Fibroblast of mammary gland (primary cell): Measurements from ENCODE around the gene USP7.

ENCODE experiments used
- DNase-seq: peaks from one replicate; pipeline ENCODE4 v3.0.0-alpha.2; 2010; ENCODE audit warnings: low read depth
- H3K4me3 ChIP-seq: 2 replicates; pipeline ENCODE4 v1.5.1; 2011; ENCODE audit warnings: low read depth, mild to moderate bottlenecking, low read length, moderate library complexity; ENCODE audit not compliant: control insufficient read depth
- TF ChIP-seq, protein P1 (sequence below): conservative IDR thresholded peaks from 2 replicates; pipeline ENCODE4 v1.5.1; 2011; ENCODE audit warnings: low read depth, low read length, inconsistent platforms; ENCODE audit not compliant: control insufficient read depth, insufficient read depth

The USP7 gene

DNA sequence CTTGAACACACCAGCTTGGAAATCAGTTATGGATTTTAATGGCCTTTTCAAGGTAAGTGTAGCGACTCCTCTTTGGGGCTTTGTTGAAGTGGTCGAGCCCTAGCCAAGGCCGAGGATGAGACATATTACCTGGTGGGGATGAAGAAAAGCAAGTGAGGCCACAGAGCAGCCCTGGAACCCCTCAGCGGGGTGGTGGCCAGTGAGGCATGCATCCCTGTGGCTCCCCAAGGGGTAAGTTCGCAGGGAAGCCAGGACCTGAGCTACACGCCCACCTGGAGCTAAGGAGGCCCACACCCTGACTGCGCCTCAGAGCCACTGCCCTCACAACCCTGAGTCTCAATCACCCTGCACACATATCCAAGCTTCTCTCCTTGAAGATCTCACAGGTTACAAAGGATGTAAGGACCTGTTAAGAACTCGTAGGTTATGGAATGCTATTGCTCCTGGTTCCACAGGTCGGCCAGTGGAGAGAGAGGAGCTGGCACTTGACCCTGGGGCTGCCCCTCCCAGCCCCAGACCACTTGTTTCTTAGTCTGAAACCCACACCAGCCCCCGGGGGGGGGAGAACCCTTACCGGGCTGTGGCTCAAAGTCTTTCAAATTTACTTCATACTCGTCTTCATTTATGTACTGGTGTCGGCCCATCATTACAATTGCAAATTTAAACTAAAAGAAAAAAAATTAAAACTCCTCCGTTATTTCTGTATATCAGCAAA, 69.6 kb downstream of the USP7 start:
- no peak overlapping the region for H3K4me3 ChIP-seq
- TF ChIP-seq, protein P1, sequence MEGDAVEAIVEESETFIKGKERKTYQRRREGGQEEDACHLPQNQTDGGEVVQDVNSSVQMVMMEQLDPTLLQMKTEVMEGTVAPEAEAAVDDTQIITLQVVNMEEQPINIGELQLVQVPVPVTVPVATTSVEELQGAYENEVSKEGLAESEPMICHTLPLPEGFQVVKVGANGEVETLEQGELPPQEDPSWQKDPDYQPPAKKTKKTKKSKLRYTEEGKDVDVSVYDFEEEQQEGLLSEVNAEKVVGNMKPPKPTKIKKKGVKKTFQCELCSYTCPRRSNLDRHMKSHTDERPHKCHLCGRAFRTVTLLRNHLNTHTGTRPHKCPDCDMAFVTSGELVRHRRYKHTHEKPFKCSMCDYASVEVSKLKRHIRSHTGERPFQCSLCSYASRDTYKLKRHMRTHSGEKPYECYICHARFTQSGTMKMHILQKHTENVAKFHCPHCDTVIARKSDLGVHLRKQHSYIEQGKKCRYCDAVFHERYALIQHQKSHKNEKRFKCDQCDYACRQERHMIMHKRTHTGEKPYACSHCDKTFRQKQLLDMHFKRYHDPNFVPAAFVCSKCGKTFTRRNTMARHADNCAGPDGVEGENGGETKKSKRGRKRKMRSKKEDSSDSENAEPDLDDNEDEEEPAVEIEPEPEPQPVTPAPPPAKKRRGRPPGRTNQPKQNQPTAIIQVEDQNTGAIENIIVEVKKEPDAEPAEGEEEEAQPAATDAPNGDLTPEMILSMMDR, result no peak
- no peak for DNase-seq

DNA sequence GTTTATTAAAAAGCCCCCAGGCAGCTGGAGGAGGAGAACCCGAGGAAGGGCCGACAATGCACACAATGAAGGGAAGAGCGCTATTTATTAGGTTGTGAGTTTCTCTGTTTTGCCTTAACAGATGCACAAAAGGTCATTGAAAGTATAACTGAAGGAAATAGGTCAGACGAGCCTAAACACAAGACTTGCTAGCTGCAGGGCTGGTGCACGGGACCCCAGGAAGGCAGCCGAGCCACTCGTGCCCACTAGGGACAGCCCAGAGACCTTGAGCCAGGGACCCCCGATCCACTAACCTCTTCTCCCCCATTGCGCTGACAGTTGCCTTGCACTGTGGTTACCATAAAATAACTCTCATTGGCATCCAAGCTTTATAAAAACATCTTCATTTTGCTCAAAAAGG, 70.3 kb downstream of the USP7 start:
- no peak for DNase-seq
- TF ChIP-seq, protein P1, result no peak
- no peak overlapping the region for H3K4me3 ChIP-seq

DNA sequence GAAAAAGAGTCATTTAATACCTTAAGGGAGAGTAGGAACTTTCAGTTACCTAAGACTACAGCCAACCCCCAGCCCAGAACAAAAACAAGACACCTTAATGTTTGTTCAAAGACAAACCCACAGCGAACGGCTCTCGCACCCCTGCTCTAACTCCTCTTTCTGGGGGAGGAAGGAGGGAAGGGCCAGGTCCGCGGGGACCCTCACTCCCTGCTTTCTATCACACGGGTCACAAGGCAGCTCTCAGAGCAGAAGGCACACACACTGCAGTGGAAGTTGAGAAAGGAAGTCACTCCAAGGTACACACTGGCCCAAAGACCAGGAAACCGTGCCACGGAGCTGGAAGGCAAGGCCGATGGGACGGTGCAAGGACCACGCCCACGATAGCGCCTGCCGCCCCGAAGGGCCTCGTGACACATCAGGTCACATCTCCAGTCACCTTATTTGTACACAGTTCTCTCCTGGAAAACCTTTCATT, 71.6 kb downstream of the USP7 start:
- TF ChIP-seq, protein P1, result no peak
- DNase-seq, result peak; percentile 18
- no peak overlapping the region for H3K4me3 ChIP-seq

GRCh38 chr16:8890549-8890921, 73.2 kb downstream of the USP7 start:
- no peak overlapping the region for H3K4me3 ChIP-seq
- DNase-seq, result no peak
- TF ChIP-seq, protein P1, result no peak

GRCh38 chr16:8889893-8890548, 73.7 kb downstream of the USP7 start:
- TF ChIP-seq, protein P1, result no peak
- no peak for DNase-seq
- H3K4me3 ChIP-seq, result no peak overlapping the region

- TF ChIP-seq, protein P1, result no peak
- DNase-seq, result no peak
- no peak overlapping the region for H3K4me3 ChIP-seq
These were observed 74.5 kb downstream of the USP7 start for GRCh38 chr16:8888951-8889892.
